GM21825 (cell line): ENCODE data around the gene TSKS.
"Not testable (repeated sequence)": the region's sequence is repeated elsewhere in the genome, so short reads cannot be mapped to it uniquely, and the experiment has no call there.

Source experiments
- ATAC-seq: cut with Tn5 transposase; IDR thresholded peaks from one replicate; pipeline ENCODE4 v1.9.1; 2021; ENCODE audit warnings: mild to moderate bottlenecking, moderate library complexity; ENCODE audit not compliant: unreplicated experiment

Gene TSKS

DNA sequence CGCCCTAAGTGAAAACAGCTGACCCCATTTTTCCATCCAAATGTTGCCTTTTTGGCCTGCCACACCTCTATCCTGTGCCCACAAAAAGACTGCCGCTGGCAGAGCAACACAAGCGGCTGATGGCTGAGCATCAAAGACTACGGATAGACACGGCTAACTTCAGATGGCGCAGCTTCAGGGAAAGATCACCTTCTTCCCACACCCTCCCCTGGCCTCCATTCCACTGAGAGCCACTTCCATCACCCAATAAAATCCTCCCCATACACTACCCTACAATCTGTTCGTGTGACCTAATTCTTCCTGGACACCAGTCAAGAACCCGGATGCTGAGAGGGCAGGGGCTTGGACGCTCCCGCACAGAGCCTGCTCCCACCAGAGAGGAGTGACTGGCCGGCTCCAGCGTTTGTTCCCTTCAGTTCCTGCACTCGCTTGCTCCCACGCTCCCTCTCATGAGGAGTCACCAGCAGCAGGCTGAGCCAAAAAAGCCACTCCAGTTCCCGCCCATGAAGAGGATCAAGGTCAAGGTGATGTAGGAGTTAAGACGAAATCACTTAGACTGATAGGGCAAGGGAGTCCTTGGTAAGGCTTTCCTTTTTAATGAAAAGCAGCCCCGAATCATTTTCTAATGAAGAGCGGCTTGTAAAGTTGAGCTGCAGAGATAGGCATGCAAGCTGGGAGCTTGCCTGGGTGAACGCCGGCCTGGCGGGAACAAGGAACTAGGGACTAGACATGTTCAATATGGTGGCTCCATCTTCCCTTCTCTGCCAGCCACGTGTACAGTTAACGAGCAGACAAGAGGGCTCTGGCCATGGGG lies 35.7 kb downstream of the TSKS start:
- no peak for ATAC-seq

DNA sequence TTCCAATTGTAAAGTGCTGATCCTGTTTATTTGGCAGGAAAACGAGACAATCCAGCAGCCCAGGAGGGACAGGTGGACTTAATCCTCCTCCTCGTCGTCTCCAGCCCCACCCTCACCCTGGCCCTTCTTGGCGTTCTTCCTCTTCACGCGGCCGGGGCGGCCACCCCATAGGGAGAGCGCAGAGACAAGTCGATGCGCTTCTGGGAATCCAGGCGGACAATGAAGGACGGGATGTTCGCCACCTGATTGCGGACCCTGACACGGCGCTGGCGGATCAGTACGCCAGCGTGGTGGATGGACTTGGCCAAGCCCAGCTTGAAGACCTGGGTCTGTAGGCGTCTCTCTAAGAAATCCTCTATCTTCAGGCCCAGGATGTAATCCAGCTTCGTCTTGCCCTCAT lies 43.7 kb downstream of the TSKS start:
- ATAC-seq, result not testable (repeated sequence)

DNA sequence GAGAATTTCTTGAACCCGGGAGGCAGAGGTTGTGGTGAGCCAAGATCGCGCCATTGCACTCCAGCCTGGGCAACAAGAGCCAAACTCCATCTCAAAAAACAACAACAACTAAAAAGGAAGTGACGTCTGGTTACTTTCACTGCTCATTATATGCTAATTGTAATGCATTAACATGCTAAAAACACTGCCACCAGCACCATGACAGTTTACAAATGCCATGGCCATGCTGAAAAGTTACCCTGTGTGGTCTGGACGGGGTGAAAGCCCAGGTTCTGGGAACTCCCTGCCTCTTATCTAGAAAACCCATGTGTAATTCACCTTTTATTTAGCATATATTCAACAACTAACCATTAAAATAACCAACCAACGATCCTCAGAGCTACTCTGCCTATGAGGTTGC lies 44.1 kb downstream of the TSKS start:
- ATAC-seq, result no peak

DNA sequence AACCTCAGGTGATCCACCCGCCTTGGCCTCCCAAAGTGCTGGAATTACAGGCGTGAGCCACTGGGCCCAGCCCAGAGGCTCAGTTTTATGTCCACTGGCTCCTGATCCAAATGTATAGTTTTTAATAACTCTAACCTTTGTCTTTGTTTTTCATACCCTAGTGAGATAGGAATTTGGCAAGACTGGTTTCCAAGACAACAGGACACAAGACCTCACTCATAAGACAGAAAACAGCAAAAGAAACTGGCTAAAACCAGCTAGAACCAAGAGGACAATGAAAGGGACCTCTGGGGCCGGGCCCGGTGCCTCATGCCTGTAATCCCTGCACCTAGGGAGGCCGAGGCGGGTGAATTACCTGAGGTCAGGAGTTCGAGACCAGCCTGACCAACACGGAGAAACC lies 44.6 kb downstream of the TSKS start:
- no peak for ATAC-seq

DNA sequence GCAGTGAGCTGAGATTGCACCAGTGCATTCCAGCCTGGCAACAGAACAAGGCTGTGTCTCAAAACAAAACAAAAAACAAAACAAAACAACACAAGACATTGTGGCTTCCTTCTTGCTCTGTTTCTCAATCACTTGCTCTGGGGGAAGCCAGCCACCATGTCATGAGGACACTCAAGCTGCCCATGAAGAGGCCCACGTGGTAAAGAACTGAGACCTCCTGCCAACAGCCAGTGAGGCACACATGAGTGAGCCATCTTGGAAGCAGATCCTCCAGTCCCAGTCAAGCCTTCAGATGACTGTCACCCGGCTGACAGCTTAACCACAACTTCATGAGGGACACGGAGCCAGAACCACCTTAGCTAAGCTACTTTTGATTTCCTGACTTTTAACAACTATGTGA lies 47.0 kb downstream of the TSKS start:
- no peak for ATAC-seq

DNA sequence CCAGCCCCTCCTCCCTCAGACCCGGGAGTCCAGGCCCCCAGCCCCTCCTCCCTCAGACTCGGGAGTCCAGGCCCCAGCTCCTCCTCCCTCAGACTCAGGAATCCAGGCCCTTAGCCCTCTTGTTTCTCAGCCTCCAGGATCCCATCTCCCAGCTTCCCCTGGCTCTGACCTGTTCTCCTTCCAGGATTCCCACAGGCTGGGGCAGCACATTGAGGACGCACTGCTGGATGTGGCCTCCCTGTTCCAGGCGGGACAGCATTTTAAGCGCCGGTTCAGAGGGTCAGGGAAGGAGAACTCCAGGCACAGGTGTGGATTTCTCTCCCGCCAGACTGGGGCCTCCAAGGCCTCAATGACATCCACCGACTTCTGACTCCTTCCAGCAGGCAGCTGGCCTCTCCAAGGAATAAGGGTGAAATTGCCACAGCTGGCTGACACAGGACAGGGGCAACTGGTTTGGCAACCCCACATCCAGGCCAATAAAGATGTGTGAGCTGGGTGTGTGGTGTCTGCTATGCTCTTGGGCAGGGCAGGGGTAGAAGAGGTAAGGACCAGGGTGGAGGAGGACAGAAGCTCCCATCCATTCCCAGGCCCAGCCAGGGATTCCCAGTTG lies 49.8 kb downstream of the TSKS start:
- ATAC-seq, result no peak

DNA sequence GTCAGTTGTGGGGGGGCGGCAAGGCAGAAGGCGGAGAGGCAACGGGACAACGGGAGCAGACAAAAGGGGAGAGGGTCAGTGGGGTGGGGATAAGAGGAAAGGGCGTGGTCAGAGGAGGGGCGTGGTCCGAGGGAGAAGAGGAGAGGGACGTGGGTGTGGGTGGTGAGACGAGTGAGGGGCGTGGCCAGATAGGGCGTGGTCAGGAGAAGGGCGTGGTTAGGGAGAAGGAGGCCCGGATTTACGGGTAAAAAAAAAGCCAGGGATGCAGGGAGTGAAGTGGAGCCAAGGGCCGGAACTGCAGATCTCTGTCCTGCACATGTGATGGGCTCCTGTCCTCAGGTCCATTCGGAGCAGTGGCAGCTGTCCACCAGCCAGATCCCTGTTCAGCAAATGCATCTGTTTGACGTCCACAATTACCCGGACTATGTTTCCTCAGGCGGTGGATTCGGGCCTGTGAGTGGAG lies 50.7 kb downstream of the TSKS start:
- ATAC-seq, result no peak

DNA sequence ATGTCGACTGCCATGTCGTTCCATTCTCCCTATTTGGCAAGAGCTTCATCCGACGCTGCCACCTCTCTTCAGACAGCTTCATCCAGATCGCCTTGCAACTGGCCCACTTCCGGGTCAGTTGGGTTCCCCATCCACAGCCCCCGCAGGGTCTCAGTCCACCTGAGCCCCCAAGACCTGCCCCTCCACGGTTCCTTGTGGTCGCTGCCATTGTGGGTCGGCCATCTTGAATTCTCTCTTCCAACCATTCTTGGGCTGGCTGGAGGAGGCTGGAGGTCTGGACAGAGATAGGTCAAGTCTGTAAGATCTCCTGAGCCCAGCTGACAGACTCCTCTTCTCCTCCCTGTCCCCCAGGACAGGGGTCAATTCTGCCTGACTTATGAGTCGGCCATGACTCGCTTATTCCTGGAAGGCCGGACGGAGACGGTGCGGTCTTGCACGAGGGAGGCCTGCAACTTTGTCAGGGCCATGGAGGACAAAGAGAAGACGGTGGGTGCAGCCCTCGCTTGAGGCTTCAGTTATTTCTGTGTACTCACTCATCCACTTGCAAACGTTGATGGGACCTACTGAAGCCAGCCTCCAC lies 52.6 kb downstream of the TSKS start:
- ATAC-seq, result no peak

DNA sequence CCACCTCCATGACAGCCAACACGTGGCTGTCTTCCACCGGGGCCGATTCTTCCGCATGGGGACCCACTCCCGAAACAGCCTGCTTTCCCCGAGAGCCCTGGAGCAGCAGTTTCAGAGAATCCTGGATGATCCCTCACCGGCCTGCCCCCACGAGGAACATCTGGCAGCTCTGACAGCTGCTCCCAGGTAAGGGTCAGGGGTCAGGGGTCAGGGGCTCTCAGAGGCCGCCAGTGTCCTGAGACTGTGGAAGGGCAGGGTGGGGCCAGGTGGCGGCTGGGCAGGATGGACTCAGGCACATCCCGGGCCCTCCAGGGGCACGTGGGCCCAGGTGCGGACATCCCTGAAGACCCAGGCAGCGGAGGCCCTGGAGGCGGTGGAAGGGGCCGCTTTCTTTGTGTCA lies 57.2 kb downstream of the TSKS start:
- no peak for ATAC-seq

DNA sequence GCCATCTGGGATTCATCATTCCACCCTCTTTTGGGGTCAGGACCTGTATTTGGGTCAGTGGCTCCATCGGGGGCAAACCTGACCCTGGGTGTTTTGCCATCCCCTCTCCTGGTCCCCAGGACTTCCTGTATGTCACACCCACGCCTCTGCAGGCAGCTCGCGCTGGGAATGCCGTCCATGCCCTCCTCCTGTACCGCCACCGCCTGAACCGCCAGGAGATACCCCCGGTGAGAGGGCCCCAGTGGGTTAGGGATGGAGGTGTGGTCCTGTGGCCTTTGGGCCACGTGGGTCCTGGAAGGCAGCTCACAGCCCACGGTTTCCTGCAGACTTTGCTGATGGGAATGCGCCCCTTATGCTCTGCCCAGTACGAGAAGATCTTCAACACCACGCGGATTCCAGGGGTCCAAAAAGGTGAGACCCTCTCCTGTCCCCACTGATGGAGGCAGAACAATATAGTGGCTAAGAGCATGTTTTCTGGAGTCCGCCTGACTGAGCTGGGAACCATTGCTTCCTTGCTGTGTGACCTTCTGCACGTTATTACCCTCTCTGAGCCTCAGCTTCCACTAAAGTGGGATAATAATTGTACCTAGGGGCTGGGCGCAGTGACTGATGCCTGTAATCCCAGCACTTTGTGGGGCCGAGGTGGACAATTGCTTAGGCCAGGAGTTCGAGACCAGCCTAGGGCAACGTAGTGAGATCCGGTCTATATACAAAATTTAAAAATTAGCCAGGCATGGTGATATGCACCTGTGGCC lies 58.0 kb downstream of the TSKS start:
- no peak for ATAC-seq

DNA sequence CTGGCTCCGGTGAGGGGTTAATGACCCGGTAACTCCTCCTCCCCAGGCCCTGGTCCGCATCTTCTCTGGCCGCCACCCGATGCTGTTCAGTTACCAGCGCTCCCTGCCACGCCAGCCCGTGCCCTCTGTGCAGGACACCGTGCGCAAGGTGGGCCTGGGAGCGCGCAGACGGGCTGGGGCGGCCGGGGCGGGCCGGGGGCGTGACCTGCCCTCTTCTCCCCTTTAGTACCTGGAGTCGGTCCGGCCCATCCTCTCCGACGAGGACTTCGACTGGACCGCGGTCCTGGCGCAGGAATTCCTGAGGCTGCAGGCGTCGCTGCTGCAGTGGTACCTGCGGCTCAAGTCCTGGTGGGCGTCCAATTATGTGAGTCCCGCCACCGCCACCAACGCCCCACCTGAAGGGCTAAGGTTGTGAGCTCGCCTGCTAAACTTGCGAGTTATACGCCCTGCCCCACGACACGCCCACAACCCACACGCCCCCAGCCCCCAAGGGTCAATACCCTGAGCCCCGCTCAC lies 61.8 kb downstream of the TSKS start:
- ATAC-seq, result no peak

DNA sequence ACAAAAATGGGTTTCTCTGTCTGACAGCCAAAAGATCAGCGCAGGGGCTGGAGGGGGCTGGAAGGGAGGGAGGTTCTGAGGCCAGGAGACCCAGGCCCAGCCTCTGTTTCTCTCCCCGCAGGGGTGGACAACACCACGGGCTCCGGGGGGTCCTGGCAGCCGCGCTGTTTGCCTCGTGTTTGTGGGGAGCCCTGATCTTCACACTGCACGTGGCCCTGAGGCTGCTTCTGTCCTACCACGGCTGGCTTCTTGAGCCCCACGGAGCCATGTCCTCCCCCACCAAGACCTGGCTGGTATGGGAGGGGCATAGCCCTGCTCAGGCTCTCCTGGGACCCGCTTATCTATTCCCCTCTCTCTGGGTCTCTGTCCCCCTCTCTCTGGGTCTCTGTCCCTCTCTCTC lies 62.5 kb downstream of the TSKS start:
- no peak for ATAC-seq

DNA sequence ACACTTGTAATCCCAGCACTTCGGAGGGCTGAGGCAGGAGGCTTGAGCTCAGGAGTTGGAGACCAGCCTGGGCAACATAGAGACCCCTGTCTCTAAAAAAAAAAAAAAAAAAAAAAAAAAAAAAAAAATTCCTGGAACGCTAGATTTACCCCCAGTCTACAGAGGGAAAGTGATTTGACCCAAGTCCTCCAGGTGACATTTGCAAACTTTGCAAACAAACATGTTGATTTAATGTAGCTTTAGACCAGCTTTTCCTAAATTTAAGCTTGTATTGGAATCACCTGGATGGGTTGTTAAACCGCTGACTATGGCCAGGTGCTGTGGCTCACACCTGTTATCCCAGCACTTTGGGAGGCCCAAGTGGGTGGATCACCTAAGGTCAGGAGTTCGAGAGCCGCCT lies 63.7 kb downstream of the TSKS start:
- ATAC-seq, result no peak

DNA sequence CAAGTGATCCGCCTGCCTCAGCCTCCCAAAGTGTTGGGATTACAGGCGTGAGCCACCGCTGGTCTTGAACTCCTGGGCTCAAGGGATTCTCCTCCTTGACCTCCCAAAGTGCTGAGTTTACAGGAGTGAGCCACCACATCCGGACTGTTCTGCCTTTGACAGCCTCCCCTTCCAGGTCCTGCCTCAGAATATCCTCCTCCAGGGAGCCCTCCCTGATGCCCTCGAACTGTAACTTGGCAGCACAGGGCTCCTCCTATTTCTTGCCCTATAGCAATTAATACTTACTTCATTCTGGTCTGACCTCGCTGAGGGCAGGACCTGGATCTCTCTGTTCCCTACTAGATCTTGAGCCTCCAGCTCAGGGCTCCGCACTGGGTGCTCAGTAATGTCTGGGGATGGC lies 66.2 kb downstream of the TSKS start:
- ATAC-seq, result no peak

DNA sequence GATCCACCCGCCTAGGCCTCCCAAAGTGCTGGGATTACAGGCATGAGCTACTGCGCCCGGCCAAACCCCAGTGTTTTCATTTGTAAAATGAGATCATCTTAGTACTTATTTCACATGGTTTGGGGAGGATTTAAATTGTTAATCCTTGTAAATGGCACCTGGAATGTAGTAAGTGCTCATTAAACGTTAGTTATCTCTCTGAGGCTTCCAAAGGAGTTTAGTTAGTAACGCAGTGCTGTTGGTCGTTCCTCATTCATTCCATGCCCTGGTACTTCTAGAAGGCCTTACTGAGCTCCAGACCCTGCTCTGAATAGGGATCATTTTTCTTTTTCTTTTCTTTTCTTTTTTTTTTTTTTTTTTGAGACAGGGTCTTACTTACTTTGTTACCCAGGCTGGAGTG lies 67.0 kb downstream of the TSKS start:
- ATAC-seq, result no peak

DNA sequence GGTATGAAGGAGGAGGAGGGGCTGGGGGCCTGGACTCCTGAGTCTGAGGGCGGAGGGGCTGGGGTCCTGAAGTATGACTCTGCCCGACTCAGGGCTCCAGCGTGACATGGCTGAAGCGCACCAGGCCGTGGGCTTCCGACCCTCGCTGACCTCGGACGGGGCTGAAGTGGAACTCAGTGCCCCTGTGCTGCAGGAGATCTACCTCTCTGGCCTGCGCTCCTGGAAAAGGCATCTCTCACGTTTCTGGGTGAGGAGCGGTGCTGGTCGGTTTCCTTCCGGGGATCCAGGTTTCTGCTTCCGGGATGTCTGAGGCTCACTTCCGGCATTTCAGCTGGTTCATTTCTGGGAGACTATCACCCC lies 71.0 kb downstream of the TSKS start:
- ATAC-seq, result no peak

DNA sequence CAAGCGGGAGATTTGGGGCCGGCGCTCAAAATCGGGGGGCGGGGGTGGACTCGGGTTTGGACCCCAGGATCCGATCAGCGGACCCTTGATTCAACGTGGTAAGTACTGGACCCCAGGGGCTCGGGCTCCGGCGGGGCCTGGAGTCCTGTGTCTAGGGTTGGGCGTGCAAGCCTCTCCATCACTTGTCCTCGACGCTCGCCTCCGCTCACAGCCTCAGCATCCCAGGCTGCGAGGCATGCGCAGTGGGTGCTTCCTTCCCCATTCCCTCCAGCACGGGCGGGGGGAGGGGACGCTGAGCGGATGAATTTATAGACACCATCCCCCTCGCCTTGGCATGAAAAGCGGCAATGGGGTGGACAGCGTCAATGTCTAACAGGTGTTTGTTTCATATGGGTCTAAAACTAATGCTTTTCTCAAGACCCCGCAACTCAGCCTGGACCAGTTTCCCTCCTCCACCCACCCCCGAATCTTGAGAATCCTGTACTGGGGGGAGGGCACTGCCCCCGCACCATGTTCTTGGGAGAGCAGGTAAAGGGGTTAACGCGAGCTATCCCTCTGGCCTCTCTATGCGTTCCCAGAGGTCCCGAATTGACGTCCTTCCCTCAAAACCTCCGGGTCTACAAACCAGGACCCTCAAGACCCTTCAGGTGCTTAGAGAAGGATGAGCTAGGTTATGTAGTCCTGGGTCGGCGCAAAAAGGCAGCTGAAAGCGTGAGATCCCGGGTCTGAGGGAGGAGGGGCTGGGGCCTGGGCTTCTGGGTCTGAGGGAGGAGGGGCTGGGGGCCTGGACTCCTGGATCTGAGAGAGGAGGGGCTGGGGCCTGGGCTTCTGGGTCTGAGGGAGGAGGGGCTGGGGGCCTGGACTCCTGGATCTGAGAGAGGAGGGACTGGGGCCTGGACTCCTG lies 71.6 kb downstream of the TSKS start:
- no peak for ATAC-seq

DNA sequence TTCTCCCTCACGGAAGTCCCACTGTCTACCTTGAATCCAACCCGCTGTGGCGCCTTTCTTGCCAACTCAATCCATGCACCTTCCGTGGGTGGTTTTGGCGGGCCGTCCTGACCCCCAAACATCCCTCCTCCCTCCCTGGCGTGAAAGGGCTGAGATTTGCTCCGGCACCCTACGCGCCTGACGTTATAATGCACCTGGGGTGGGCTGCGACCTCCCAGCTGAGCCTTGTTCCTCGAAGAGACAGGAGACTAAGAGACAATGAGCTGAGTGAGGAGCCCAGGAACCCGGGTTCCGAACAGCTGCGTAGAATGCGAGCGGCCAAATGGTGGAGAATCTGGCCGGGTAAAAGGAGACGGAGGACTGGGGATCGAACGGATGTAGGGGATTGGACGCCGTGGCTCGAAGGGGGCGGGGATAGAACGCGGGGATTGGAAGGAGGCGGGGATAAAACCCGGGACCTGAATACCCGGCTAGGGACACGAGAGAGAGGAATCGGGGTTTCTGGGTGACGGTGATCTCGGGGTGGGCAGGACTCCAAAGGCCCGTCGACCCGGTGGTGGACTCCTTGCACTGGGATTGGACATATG lies 72.4 kb downstream of the TSKS start, which contains the start of gene CPT1C:
Gene CPT1C, plus strand, starts transcription at position 461 of the 587 bp plus-strand sequence. CDS start 1,137 bp downstream, outside the sequence.
- no peak for ATAC-seq

DNA sequence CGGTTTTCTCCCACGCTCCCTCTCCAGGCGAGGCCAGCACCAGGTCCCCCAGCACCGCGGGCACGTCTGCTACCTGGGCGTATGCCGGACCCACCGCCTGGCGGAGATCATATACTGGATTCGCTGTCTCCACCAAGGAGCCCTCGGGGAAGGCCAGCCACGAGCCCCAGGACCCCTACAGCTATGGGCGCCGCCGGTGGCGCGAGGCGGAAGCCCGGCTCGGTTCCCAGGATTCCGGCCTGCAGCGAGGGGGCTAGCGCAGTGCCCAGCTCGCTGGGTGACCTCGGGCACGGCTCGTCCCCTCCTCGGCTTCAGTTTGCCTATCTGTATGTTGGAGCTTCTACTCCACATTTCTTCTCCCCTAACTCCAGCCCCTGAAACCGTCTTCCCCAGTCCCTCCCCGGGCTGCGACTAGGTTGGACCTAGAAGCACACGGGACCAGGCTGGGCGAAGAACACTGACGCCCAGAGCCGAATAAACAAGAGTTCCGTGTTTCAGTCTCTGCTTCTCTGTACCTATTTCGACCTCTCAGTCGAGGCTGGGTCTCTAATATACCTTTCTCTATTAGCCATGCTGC lies 72.9 kb downstream of the TSKS start:
- no peak for ATAC-seq
